H9 (cell line): ENCODE data around the gene CWC27. TPM values are rescaled to one million over a fixed set of nuclear protein-coding genes. Genes with fewer than 3 reads are reported as not detected.

ENCODE experiments used
- DNase-seq: peaks from one replicate; pipeline ENCODE4 v3.0.0-alpha.2; 2017
- H2AFZ ChIP-seq: one replicate; pipeline ENCODE4 v1.6.1; 2013; ENCODE audit warnings: mild to moderate bottlenecking, low read length, control low read depth, moderate library complexity
- H2AK5ac ChIP-seq: 2 replicates; pipeline ENCODE4 v1.6.1; 2013; ENCODE audit warnings: low read length, control low read depth, mixed read lengths; ENCODE audit not compliant: insufficient read length
- H2BK120ac ChIP-seq: one replicate; pipeline ENCODE4 v1.6.1; 2013; ENCODE audit warnings: low read depth, mild to moderate bottlenecking, low read length, control low read depth, inconsistent platforms; ENCODE audit not compliant: poor library complexity, severe bottlenecking
- H2BK12ac ChIP-seq: 2 replicates; pipeline ENCODE4 v1.6.1; 2013; ENCODE audit warnings: low read length, control low read depth, mixed read lengths, low read depth; ENCODE audit not compliant: insufficient read length
- H2BK15ac ChIP-seq: 2 replicates; pipeline ENCODE4 v1.6.1; 2013; ENCODE audit warnings: low read depth, low read length, control low read depth
- H2BK20ac ChIP-seq: one replicate; pipeline ENCODE4 v1.6.1; 2013; ENCODE audit warnings: low read depth, mild to moderate bottlenecking, low read length, control low read depth, inconsistent platforms; ENCODE audit not compliant: poor library complexity, severe bottlenecking
- H2BK5ac ChIP-seq: 2 replicates; pipeline ENCODE4 v1.6.1; 2013; ENCODE audit warnings: low read length, control low read depth, mixed read lengths; ENCODE audit not compliant: insufficient read length
- H3K14ac ChIP-seq: 2 replicates; pipeline ENCODE4 v1.6.1; 2013; ENCODE audit warnings: low read length, control low read depth; ENCODE audit not compliant: insufficient read depth
- H3K18ac ChIP-seq: 2 replicates; pipeline ENCODE4 v1.6.1; 2013; ENCODE audit warnings: low read depth, mild to moderate bottlenecking, mixed read lengths, low read length, control low read depth; ENCODE audit not compliant: insufficient read length
- H3K23ac ChIP-seq: 2 replicates; pipeline ENCODE4 v1.6.1; 2013; ENCODE audit warnings: low read length, control low read depth, mixed read lengths, low read depth; ENCODE audit not compliant: insufficient read length
- H3K23me2 ChIP-seq: 2 replicates; pipeline ENCODE4 v1.6.1; 2013; ENCODE audit warnings: low read depth, mild to moderate bottlenecking, mixed read lengths, low read length, control low read depth; ENCODE audit not compliant: insufficient read length, poor library complexity, severe bottlenecking
- H3K27ac ChIP-seq: 2 replicates; pipeline ENCODE4 v1.5.1; 2013; ENCODE audit warnings: low read length, control low read depth, mixed read lengths, low read depth; ENCODE audit not compliant: insufficient read length
- H3K27me3 ChIP-seq: 2 replicates; pipeline ENCODE4 v1.6.1; 2013; ENCODE audit warnings: low read length, control low read depth, inconsistent platforms; ENCODE audit not compliant: insufficient read depth
- H3K4ac ChIP-seq: 2 replicates; pipeline ENCODE4 v1.6.1; 2013; ENCODE audit warnings: low read depth, mild to moderate bottlenecking, control low read depth, inconsistent platforms, low read length, moderate library complexity
- H3K4me1 ChIP-seq: 2 replicates; pipeline ENCODE4 v1.6.1; 2013; ENCODE audit warnings: low read length, control low read depth, inconsistent platforms; ENCODE audit not compliant: insufficient read depth
- H3K4me2 ChIP-seq: 2 replicates; pipeline ENCODE4 v1.6.1; 2013; ENCODE audit warnings: low read length, control low read depth, mixed read lengths; ENCODE audit not compliant: insufficient read length, insufficient read depth
- H3K56ac ChIP-seq: 2 replicates; pipeline ENCODE4 v1.6.1; 2013; ENCODE audit warnings: low read depth, mild to moderate bottlenecking, mixed read lengths, low read length, control low read depth; ENCODE audit not compliant: insufficient read length
- H3K79me1 ChIP-seq: 2 replicates; pipeline ENCODE4 v1.6.1; 2013; ENCODE audit warnings: low read depth, mild to moderate bottlenecking, moderate library complexity, low read length, control low read depth, inconsistent platforms; ENCODE audit not compliant: insufficient read depth, poor library complexity, severe bottlenecking
- H3K79me2 ChIP-seq: 2 replicates; pipeline ENCODE4 v1.6.1; 2013; ENCODE audit warnings: low read length, control low read depth, inconsistent platforms; ENCODE audit not compliant: insufficient read depth
- H3K9ac ChIP-seq: 2 replicates; pipeline ENCODE4 v1.6.1; 2013; ENCODE audit warnings: low read length, control low read depth, mixed read lengths; ENCODE audit not compliant: insufficient read length; ENCODE audit errors: extremely low read depth
- H3K9me3 ChIP-seq: one replicate; pipeline ENCODE4 v1.6.1; 2013; ENCODE audit warnings: low read depth, low read length, inconsistent platforms; ENCODE audit not compliant: control insufficient read depth
- H3T11ph ChIP-seq: one replicate; pipeline ENCODE4 v1.6.1; 2013; ENCODE audit warnings: mild to moderate bottlenecking, low read length, control low read depth, inconsistent platforms
- H4K20me1 ChIP-seq: one replicate; pipeline ENCODE4 v1.6.1; 2013; ENCODE audit not compliant: control insufficient read depth, insufficient read length, insufficient read depth
- H4K5ac ChIP-seq: 2 replicates; pipeline ENCODE4 v1.6.1; 2013; ENCODE audit warnings: low read depth, mild to moderate bottlenecking, mixed read lengths, low read length, control low read depth; ENCODE audit not compliant: insufficient read length
- H4K8ac ChIP-seq: replicated peaks from 2 replicates; pipeline ENCODE4 v1.6.1; 2013; ENCODE audit warnings: low read length, control low read depth, mixed read lengths, low read depth; ENCODE audit not compliant: insufficient read length
- H4K91ac ChIP-seq: 2 replicates; pipeline ENCODE4 v1.6.1; 2013; ENCODE audit warnings: low read depth, mild to moderate bottlenecking, moderate library complexity, mixed read lengths, low read length, control low read depth; ENCODE audit not compliant: insufficient read length
- H3K27ac Mint-ChIP-seq, 3 experiments: 2 replicates in 2 of 3; 3 replicates in 1 of 3; pipeline ENCODE4 v1.8.0; 2020 to 2021; ENCODE audit warnings: mixed read lengths in 3 of 3, mild to moderate bottlenecking in 1 of 3, moderate library complexity in 1 of 3
- H3K27me3 Mint-ChIP-seq: 2 replicates; pipeline ENCODE4 v1.8.0; 2021; ENCODE audit warnings: low read depth, mild to moderate bottlenecking, moderate library complexity, mixed read lengths
- H3K36me3 Mint-ChIP-seq, 3 experiments: 2 replicates in 2 of 3; 3 replicates in 1 of 3; pipeline ENCODE4 v1.8.0; 2020 to 2021; ENCODE audit warnings: low read depth in 3 of 3, mixed read lengths in 3 of 3; ENCODE audit not compliant: insufficient read depth in 1 of 3
- H3K4me1 Mint-ChIP-seq, 2 experiments: 2 replicates each; pipeline ENCODE4 v1.8.0; 2020; ENCODE audit warnings: mixed read lengths in 2 of 2
- H3K4me3 Mint-ChIP-seq, 2 experiments: 2 replicates in 1 of 2; 3 replicates in 1 of 2; pipeline ENCODE4 v1.8.0; 2020 to 2021; ENCODE audit warnings: mild to moderate bottlenecking in 2 of 2, mixed read lengths in 2 of 2, moderate library complexity in 1 of 2
- H3K9me3 Mint-ChIP-seq, 2 experiments: 2 replicates in 1 of 2; 3 replicates in 1 of 2; pipeline ENCODE4 v1.8.0; 2020; ENCODE audit warnings: mild to moderate bottlenecking in 2 of 2, mixed read lengths in 2 of 2, moderate library complexity in 1 of 2
- CTCF ChIP-seq: fragments of 200-600 bp; sonication (generic); conservative IDR thresholded peaks from 3 replicates; pipeline ENCODE4 v1.8.0; 2021; ENCODE audit warnings: antibody characterized with exemption, mild to moderate bottlenecking
- WGBS: extraction: QIAGEN DNeasy Blood & Tissue Kit; methylation state at CpG from one replicate; pipeline ENCODE4 v1.1.7; 2013; ENCODE audit warnings: missing lambda C conversion rate, low lambda C conversion rate, mixed read lengths; ENCODE audit not compliant: insufficient read length; ENCODE audit errors: extremely low coverage; 5-methylcytosine and 5-hydroxymethylcytosine counted together
- total RNA-seq: library from RNA; stranded (reverse); gene quantifications from 2 replicates; pipeline ENCODE4 v1.2.1, GENCODE V29; 2021

The CWC27 gene
- total RNA-seq, 1 experiment from 2014 or later = 41.9 TPM

DNA sequence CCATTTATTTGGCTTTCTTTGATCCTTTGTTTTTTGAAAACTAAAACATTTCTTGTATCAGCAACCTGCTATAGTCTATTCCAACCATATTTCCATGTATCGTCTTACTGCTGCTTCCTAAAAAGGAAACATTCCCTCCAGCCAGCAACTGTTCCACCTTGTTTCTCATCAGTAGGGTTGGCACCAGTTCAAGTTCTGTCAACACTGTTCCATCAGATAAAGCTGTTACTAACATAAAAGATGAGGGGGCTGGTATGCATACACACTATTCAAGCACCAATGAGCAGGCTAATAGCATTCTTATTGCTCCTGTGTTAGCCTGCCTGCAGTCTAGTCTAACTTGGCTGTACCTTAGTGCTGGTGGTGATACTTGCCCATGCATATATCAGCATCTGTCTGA, 178.3 kb downstream of the CWC27 start:
- Histone ChIP-seq H3K4me1 (no peaks in the 10 kb centered on the region), H4K91ac (no peak overlapping the region), H3K4me2 (no peak overlapping the region), H3K4ac (no peak overlapping the region), H3K27ac (no peak overlapping the region), H2BK15ac (no peak overlapping the region), H2AFZ (no peak overlapping the region), H3K18ac (no peak overlapping the region), H2BK20ac (no peak overlapping the region), H3K23me2 (no peaks in the 10 kb centered on the region), H2BK12ac (no peak overlapping the region), H3K79me1 (no peaks in the 10 kb centered on the region), H4K20me1 (no peaks in the 10 kb centered on the region), H4K5ac (no peak overlapping the region), H2AK5ac (no peak overlapping the region), H3K79me2 (no peaks in the 10 kb centered on the region), H3K23ac (no peak overlapping the region), H3K56ac (no peak overlapping the region), H3K9me3 (no peaks in the 10 kb centered on the region), H2BK120ac (no peak overlapping the region), H3T11ph (no peak overlapping the region), H2BK5ac (no peak overlapping the region), H3K27me3 (no peaks in the 10 kb centered on the region), H3K9ac (no peak overlapping the region), H3K14ac (no peak overlapping the region), H4K8ac (no peak overlapping the region)
- no peak for TF ChIP-seq CTCF
- Mint-ChIP-seq H3K9me3 (no peaks in the 10 kb centered on the region), H3K36me3 (no peaks in the 10 kb centered on the region), H3K27me3 (no peaks in the 10 kb centered on the region; the same call in 1 of the 2 replicates), H3K4me1 (no peaks in the 10 kb centered on the region), H3K4me3 (no peak overlapping the region), H3K27ac (no peak overlapping the region)
- no CpG with 5 or more reads among the region's 1 CpG for WGBS
- DNase-seq = no peak
